ENCODE data around the gene DCDC1. TPM values are rescaled to one million over a fixed set of nuclear protein-coding genes. Genes with fewer than 3 reads are reported as not detected.

Gene DCDC1
- total RNA-seq, 4 donors from 2014 or later: 0.83 TPM; not detected in 3

DNA sequence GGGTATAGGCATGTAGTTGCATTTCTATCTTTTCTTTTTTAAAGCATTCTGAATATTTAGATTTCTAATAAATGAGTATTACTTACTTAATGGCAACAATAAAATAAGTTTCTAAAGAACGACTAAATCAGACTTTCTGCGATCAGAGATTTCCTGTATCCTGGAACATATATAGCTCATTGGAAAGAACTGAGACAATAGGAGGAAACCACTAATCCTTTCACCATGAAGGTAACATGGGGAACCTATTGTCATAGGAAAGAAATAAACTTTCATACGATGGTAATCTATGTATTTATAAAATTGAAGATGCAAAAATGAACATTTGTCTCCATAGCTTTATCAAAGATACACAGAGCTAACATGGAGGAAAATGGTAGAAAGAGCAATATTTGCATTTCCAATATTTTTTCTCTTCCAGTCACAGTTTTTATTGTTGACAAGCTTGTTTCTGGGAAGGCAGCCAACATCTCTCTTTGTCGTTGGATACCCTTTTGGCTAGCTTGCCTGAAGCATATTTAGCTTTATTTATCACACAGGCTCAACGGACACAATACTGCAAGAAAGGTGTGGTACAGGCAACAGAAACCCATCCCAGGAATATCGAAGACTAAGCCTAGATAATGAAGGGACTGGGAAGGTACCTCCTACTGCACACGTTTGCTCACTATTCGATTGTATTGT lies 490.1 kb downstream of the DCDC1 start:
- no peak overlapping the region for H3K4me3 ChIP-seq

GRCh38 chr11:30878400-30878799 lies 491.1 kb downstream of the DCDC1 start:
- Histone ChIP-seq H3K4me1 (no peaks in the 10 kb centered on the region), H3K9me3 (no peaks in the 10 kb centered on the region), H3K36me3 (no peaks in the 10 kb centered on the region), H3K4me3 (no peak overlapping the region), H3K27me3 (no peaks in the 10 kb centered on the region), H3K27ac (no peak overlapping the region)
- TF ChIP-seq POLR2A (IDR thresholded peaks at IDR 0.05): no peak
- TF ChIP-seq, protein P1, sequence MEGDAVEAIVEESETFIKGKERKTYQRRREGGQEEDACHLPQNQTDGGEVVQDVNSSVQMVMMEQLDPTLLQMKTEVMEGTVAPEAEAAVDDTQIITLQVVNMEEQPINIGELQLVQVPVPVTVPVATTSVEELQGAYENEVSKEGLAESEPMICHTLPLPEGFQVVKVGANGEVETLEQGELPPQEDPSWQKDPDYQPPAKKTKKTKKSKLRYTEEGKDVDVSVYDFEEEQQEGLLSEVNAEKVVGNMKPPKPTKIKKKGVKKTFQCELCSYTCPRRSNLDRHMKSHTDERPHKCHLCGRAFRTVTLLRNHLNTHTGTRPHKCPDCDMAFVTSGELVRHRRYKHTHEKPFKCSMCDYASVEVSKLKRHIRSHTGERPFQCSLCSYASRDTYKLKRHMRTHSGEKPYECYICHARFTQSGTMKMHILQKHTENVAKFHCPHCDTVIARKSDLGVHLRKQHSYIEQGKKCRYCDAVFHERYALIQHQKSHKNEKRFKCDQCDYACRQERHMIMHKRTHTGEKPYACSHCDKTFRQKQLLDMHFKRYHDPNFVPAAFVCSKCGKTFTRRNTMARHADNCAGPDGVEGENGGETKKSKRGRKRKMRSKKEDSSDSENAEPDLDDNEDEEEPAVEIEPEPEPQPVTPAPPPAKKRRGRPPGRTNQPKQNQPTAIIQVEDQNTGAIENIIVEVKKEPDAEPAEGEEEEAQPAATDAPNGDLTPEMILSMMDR (IDR thresholded peaks at IDR 0.05): no peak
- DNase-seq: no peak

More for the DNA sequence above, 490.1 kb downstream of the DCDC1 start:
- Histone ChIP-seq H3K9me3 (no peaks in the 10 kb centered on the region), H3K27me3 (no peaks in the 10 kb centered on the region), H3K4me1 (no peaks in the 10 kb centered on the region), H3K27ac (no peak overlapping the region), H3K36me3 (no peaks in the 10 kb centered on the region)
- DNase-seq: no peak
- no peak for TF ChIP-seq POLR2A (IDR thresholded peaks at IDR 0.05)
- TF ChIP-seq, protein P1 (IDR thresholded peaks at IDR 0.05): no peak

- Histone ChIP-seq H3K27me3 (no peaks in the 10 kb centered on the region), H3K36me3 (no peaks in the 10 kb centered on the region), H3K9me3 (no peaks in the 10 kb centered on the region), H3K4me1 (no peaks in the 10 kb centered on the region), H3K27ac (no peak overlapping the region), H3K4me3 (no peak overlapping the region)
- DNase-seq: no peak
- TF ChIP-seq, protein P1 (IDR thresholded peaks at IDR 0.05): no peak
- TF ChIP-seq POLR2A (IDR thresholded peaks at IDR 0.05): no peak
These were observed 492.7 kb downstream of the DCDC1 start for GRCh38 chr11:30876663-30877396.

DNA sequence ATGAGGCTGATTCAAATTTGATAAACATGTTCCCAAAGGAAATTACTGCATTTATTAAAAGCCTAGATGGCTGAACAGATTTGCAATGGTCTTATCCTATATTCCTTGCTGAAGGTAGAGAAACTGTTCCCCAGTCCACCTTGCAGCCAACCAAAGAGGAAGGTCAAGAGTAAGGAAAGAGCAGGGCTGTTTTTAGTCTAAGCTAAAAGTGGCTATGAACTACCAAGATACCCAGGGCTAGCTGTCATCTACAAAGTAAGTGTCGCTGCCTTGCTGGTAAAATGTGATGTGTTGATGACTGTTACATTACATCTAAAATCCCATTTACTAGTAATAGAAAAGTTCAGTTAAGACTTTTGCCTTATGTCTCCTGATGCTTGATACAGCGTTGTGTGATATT lies 493.3 kb downstream of the DCDC1 start:
- Histone ChIP-seq H3K36me3 (no peaks in the 10 kb centered on the region), H3K4me3 (no peak overlapping the region), H3K27ac (no peak overlapping the region), H3K27me3 (no peaks in the 10 kb centered on the region), H3K9me3 (no peaks in the 10 kb centered on the region), H3K4me1 (no peaks in the 10 kb centered on the region)
- TF ChIP-seq, protein P1 (IDR thresholded peaks at IDR 0.05): no peak
- no peak for TF ChIP-seq POLR2A (IDR thresholded peaks at IDR 0.05)
- DNase-seq: no peak

DNA sequence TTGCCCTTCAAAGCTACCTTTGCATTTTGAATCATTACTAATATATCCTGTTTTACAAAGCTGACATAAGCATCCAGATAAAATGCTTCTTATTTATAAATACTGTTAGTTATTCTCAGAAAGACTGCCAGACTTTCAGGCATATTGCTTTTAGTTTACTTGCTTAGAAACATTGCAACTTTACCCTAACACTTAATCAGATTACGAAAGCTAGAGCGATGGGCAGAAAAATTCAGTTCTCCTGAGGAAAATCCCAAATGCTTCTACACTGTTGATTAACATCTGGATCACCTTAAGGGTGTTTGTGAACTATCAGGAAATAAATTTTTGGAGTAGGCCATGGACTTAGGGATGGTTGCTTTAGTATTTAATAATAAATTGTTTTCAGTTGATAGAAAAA lies 493.7 kb downstream of the DCDC1 start:
- no peak for DNase-seq
- H3K36me3 ChIP-seq: no peaks in the 10 kb centered on the region

More for the DNA sequence above, 493.7 kb downstream of the DCDC1 start:
- Histone ChIP-seq H3K27me3 (no peaks in the 10 kb centered on the region), H3K9me3 (no peaks in the 10 kb centered on the region), H3K4me1 (no peaks in the 10 kb centered on the region), H3K27ac (no peak overlapping the region), H3K4me3 (no peak overlapping the region)
- TF ChIP-seq, protein P1 (IDR thresholded peaks at IDR 0.05): no peak
- TF ChIP-seq POLR2A (IDR thresholded peaks at IDR 0.05): no peak
